K562 (cell line): ENCODE data around the gene CRB2. TPM values are rescaled to one million over a fixed set of nuclear protein-coding genes. Genes with fewer than 3 reads are reported as not detected.

ENCODE experiments used
- BRF2 ChIP-seq: IDR thresholded peaks from 3 replicates; pipeline ENCODE4 v1.6.1; 2011; ENCODE audit warnings: borderline replicate concordance, mild to moderate bottlenecking; ENCODE audit not compliant: insufficient read length, insufficient read depth
- CBX8 ChIP-seq: fragments of 200-600 bp; sonication (generic); IDR thresholded peaks from 2 replicates; pipeline ENCODE4 v1.6.1; 2012; ENCODE audit warnings: borderline replicate concordance, mixed run types, low read depth, mild to moderate bottlenecking, moderate library complexity, mixed read lengths, low read length, control low read depth, inconsistent platforms; ENCODE audit not compliant: poor library complexity, severe bottlenecking; ENCODE audit errors: extremely low read depth
- FOXP1 ChIP-seq: sonication (generic); formaldehyde crosslinking; IDR thresholded peaks from 2 replicates; pipeline ENCODE4 v1.8.0; 2022; ENCODE audit warnings: mild to moderate bottlenecking, missing genetic modification reagents
- GATAD2B ChIP-seq: fragments of 450-650 bp; IDR thresholded peaks from 2 replicates; pipeline ENCODE4 v1.6.1; 2017; ENCODE audit warnings: mild to moderate bottlenecking, borderline replicate concordance
- ILK ChIP-seq: fragments of 450-650 bp; IDR thresholded peaks from 2 replicates; pipeline ENCODE4 v1.6.1; 2016; ENCODE audit warnings: missing genetic modification characterization, low read depth, mild to moderate bottlenecking, missing compliant biosample characterization, moderate library complexity, borderline replicate concordance
- MAFG ChIP-seq: fragments of 450-650 bp; conservative IDR thresholded peaks from 2 replicates; pipeline ENCODE4 v1.6.1; 2016; ENCODE audit warnings: missing genetic modification characterization, missing compliant biosample characterization
- MED1 ChIP-seq: sonication (generic); formaldehyde crosslinking; IDR thresholded peaks from 2 replicates; pipeline ENCODE4 v1.8.1; 2023; ENCODE audit warnings: missing genetic modification reagents, borderline replicate concordance
- MTA1 ChIP-seq: fragments of 450-650 bp; IDR thresholded peaks from 2 replicates; pipeline ENCODE4 v1.6.1; 2017; ENCODE audit warnings: borderline replicate concordance
- NFE2L1 ChIP-seq: fragments of 450-650 bp; IDR thresholded peaks from 2 replicates; pipeline ENCODE4 v1.6.1; 2016; ENCODE audit warnings: missing genetic modification characterization, low read depth, mild to moderate bottlenecking, missing compliant biosample characterization, moderate library complexity, borderline replicate concordance
- NR4A1 ChIP-seq, 2 experiments: fragments of 250-450 bp in 1 of 2; fragments of 450-650 bp in 1 of 2; sonication (Bioruptor Pico) in 1 of 2; IDR thresholded peaks; 2 replicates each; pipeline versions ENCODE4 v1.4.0 to v1.6.1; 2016 to 2020; ENCODE audit warnings: mild to moderate bottlenecking in 2 of 2, missing compliant biosample characterization in 1 of 2, missing genetic modification characterization in 1 of 2, moderate library complexity in 1 of 2
- PRPF4 ChIP-seq: fragments of 200-400 bp; formaldehyde crosslinking; IDR thresholded peaks from one replicate; pipeline ENCODE4 v1.6.1; 2017; ENCODE audit warnings: low read length, low read depth, mild to moderate bottlenecking; ENCODE audit not compliant: insufficient read depth, poor library complexity, severe bottlenecking
- PTTG1 ChIP-seq: fragments of 450-650 bp; IDR thresholded peaks from 2 replicates; pipeline ENCODE4 v1.6.1; 2016; ENCODE audit warnings: low read depth, mild to moderate bottlenecking, missing genetic modification characterization, missing compliant biosample characterization
- SRF ChIP-seq, 2 experiments: fragments of 250-450, 450-650 bp in 1 of 2; sonication (Bioruptor Pico) in 1 of 2; sonication (generic) in 1 of 2; formaldehyde crosslinking; IDR thresholded peaks; 2 replicates each; pipeline versions ENCODE4 v1.5.0 to v1.5.1; 2020 to 2022; ENCODE audit warnings: mild to moderate bottlenecking in 1 of 2, missing genetic modification reagents in 1 of 2
- ZC3H4 ChIP-seq: sonication (generic); formaldehyde crosslinking; IDR thresholded peaks from 2 replicates; pipeline ENCODE4 v1.9.0; 2021; ENCODE audit warnings: missing genetic modification reagents, borderline replicate concordance
- ZNF280A ChIP-seq: fragments of 450-650 bp; IDR thresholded peaks from 2 replicates; pipeline ENCODE4 v1.6.1; 2018; ENCODE audit warnings: mild to moderate bottlenecking, low read depth; ENCODE audit not compliant: partially characterized antibody
- ZNF584 ChIP-seq: fragments of 200-800 bp; sonication (Bioruptor generic); IDR thresholded peaks from 2 replicates; pipeline ENCODE4 v1.6.1; 2016; ENCODE audit warnings: low read depth, mild to moderate bottlenecking, missing genetic modification characterization, missing compliant biosample characterization
- ZNF695 ChIP-seq: fragments of 450-650 bp; formaldehyde crosslinking; IDR thresholded peaks from 2 replicates; pipeline ENCODE4 v1.4.0; 2020; ENCODE audit warnings: mild to moderate bottlenecking, moderate library complexity
- ZNF696 ChIP-seq: fragments of 250-450 bp; sonication (Bioruptor Pico); conservative IDR thresholded peaks from 2 replicates; pipeline ENCODE4 v1.4.0; 2020; ENCODE audit warnings: mild to moderate bottlenecking, moderate library complexity
- polyA plus RNA-seq, 8 experiments: library from polyadenylated mRNA; depleted of rRNA in 4 of 8; stranded (reverse) in 5 of 8; unstranded in 3 of 8; fragments of >200 nt; fragmentation: Nextera tagmentation in 2 of 8; fragmentation: Illumina TruSeq in 1 of 8; extraction: Ambion mirVana in 2 of 8; extraction: Trizol in 1 of 8; gene quantifications; 2 replicates each; pipeline versions ENCODE4 v1.2.1 to v1.2.3, GENCODE V29; 2011 to 2014; ENCODE audit warnings: inconsistent platforms in 1 of 8, missing spikeins in 1 of 8
- total RNA-seq, 7 experiments: library from RNA; depleted of rRNA in 6 of 7; stranded (reverse); fragments of >200 nt in 6 of 7; fragmentation: Illumina TruSeq in 2 of 7; extraction: Trizol in 2 of 7; gene quantifications; 2 replicates each; pipeline versions ENCODE4 v1.2.1 to v1.2.3, GENCODE V29; 2011 to 2021; ENCODE audit warnings: low replicate concordance in 1 of 7
- TF ChIP-seq, protein P1 (sequence below): sonication (generic); formaldehyde crosslinking; IDR thresholded peaks from 2 replicates; pipeline ENCODE4 v1.8.0; 2022; ENCODE audit warnings: mild to moderate bottlenecking, missing genetic modification reagents
- TF ChIP-seq, protein P2 (sequence below): fragments of 450-650 bp; IDR thresholded peaks from 2 replicates; pipeline ENCODE4 v1.6.1; 2014; ENCODE audit warnings: low read depth, mild to moderate bottlenecking, moderate library complexity, borderline replicate concordance

Gene CRB2
- total and polyA plus RNA-seq, 9 of the 15 experiments (the other 6 are each of a cell fraction or from before 2014, with no cell fraction given): 0.13 to 1.2 (median 0.25) TPM; not detected in 2

- TF ChIP-seq MTA1: peak; percentile 72
- TF ChIP-seq PTTG1 (tag): no peak
- no peak for TF ChIP-seq ILK (tag)
- TF ChIP-seq NFE2L1 (tag): no peak
- TF ChIP-seq PRPF4: no peak
- TF ChIP-seq ZNF696: no peak
- no peak for TF ChIP-seq MAFG (tag)
- TF ChIP-seq ZNF584: 0 out of 2 replicates have a peak, but pooled peaks have one; percentile 55
- no peak for TF ChIP-seq ZC3H4 (CRISPR knock-in tag)
- no peak for TF ChIP-seq NR4A1 (CRISPR knock-in tag; IDR thresholded peaks at IDR 0.05)
- TF ChIP-seq NR4A1 (tag; IDR thresholded peaks at IDR 0.05): peak; percentile 56; the same call in 1 of the 2 replicates
- no peak for TF ChIP-seq BRF2
- TF ChIP-seq CBX8: no peak
- peak; percentile 60; the same call in 1 of the 2 replicates for TF ChIP-seq FOXP1
- TF ChIP-seq, protein P1, sequence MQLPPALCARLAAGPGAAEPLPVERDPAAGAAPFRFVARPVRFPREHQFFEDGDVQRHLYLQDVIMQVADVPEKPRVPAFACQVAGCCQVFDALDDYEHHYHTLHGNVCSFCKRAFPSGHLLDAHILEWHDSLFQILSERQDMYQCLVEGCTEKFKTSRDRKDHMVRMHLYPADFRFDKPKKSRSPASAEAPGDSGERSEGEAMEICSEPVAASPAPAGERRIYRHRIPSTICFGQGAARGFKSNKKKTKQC: no peak
- TF ChIP-seq ZNF280A: no peak
- TF ChIP-seq, protein P2, sequence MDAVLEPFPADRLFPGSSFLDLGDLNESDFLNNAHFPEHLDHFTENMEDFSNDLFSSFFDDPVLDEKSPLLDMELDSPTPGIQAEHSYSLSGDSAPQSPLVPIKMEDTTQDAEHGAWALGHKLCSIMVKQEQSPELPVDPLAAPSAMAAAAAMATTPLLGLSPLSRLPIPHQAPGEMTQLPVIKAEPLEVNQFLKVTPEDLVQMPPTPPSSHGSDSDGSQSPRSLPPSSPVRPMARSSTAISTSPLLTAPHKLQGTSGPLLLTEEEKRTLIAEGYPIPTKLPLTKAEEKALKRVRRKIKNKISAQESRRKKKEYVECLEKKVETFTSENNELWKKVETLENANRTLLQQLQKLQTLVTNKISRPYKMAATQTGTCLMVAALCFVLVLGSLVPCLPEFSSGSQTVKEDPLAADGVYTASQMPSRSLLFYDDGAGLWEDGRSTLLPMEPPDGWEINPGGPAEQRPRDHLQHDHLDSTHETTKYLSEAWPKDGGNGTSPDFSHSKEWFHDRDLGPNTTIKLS: peak; percentile 57; the same call in 1 of the 2 replicates
- TF ChIP-seq ZNF695: no peak
- peak; percentile 27; the same call in 1 of the 2 replicates for TF ChIP-seq GATAD2B
- no peak for TF ChIP-seq MED1 (CRISPR knock-in tag)
- TF ChIP-seq SRF (CRISPR knock-in tag; IDR thresholded peaks at IDR 0.05): peak in 1 of 2 experiments; percentile 29; a peak in 1 of 4 replicates
These were observed 4.4 kb downstream of the CRB2 start (continued) for GRCh38 chr9:123360161-123361085.
